ENCODE data around the gene SPAG7.

Gene SPAG7

DNA sequence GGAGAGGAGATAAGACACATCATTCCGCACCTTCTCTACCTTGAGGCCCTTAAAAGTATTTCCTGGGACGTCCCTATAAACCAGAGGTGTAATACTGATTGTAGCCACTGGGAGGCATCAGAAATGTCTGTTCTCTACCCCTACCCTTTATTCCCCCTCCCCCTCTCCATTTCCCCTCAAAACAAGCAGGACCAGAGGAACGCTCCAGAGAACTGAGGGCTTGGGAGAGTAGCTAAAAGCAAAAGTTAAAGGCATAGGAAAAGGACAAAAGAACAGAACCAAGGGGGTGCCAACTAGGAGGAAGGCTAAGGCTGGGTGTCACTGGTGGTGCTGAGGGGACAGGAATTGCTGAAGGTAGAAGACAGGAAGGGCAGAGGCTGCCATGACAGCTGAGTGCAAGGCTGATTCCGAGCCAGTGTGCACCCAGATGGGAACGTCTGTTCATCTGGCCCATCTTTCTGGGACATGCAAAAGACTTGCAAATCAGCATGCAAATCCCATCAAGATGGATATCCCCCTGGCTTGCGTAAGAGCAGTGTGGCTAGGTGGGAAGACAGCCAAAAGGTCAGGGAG lies 13.1 kb upstream of the SPAG7 start:
- Histone ChIP-seq H3K4me3 (ENCODE audit: low read depth, low read length) (no peak overlapping the region), H3K36me3 (no peaks in the 10 kb centered on the region), H3K4me1 (no peaks in the 10 kb centered on the region; the same call in 1 of the 2 replicates), H3K27me3 (no peaks in the 10 kb centered on the region), H3K9me3 (no peaks in the 10 kb centered on the region)
- DNase-seq: peak; percentile 51
- TF ChIP-seq, protein P1, sequence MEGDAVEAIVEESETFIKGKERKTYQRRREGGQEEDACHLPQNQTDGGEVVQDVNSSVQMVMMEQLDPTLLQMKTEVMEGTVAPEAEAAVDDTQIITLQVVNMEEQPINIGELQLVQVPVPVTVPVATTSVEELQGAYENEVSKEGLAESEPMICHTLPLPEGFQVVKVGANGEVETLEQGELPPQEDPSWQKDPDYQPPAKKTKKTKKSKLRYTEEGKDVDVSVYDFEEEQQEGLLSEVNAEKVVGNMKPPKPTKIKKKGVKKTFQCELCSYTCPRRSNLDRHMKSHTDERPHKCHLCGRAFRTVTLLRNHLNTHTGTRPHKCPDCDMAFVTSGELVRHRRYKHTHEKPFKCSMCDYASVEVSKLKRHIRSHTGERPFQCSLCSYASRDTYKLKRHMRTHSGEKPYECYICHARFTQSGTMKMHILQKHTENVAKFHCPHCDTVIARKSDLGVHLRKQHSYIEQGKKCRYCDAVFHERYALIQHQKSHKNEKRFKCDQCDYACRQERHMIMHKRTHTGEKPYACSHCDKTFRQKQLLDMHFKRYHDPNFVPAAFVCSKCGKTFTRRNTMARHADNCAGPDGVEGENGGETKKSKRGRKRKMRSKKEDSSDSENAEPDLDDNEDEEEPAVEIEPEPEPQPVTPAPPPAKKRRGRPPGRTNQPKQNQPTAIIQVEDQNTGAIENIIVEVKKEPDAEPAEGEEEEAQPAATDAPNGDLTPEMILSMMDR (IDR thresholded peaks at IDR 0.05; ENCODE audit: low read depth, low read length): peak; percentile 65

DNA sequence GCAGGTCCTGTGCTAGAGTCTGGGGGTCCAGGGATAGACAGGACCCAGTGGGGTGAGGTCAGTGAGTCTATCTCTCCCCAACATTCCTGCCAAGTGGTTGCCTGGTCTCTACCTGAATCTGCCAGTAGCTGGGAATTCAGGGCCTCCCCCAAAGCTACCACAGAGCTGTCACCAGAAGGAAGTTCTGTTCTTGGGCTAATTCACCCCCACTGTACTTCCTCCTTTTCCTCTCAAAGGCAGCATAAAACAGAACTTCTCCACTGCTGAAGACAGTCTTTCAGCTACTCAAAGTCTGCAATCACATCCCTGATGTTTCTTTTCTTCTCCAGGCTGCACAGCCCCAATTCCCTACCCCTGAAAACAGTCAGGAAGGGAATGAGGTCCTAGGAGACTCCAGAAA lies 11.1 kb upstream of the SPAG7 start:
- Histone ChIP-seq H3K4me1 (no peaks in the 10 kb centered on the region; the same call in 1 of the 2 replicates), H3K4me3 (ENCODE audit: low read depth, low read length) (no peak overlapping the region), H3K9me3 (no peaks in the 10 kb centered on the region), H3K36me3 (no peaks in the 10 kb centered on the region), H3K27me3 (no peaks in the 10 kb centered on the region)
- no peak for DNase-seq
- TF ChIP-seq, protein P1 (IDR thresholded peaks at IDR 0.05; ENCODE audit: low read depth, low read length): no peak

DNA sequence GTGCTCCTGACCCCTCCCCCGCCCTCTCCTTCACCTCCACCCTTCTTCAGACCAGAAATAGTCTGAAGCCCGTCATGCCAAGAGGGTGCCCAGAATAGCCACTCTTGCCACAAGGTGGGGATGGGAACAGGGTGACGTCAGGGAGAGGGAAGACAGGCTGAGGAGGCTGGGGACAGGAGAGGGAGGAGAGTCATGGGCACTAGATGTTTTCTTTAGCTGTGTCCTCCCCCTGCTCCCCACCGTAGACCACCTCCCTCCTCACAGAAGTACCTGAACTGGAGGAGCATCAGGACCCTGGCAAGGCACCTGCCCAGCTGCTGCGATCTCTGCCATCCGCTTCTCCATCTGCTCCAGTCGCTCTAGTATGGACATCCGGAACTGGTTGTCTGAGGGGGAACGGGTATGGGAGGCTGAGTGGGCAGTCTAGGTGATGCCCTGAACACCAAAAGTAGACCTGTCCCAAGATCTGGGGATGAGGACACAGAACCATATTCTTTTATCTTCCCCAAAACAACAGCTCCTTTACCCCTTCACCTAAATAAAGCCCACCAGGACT lies 6.6 kb upstream of the SPAG7 start:
- no peaks in the 10 kb centered on the region for H3K27me3 ChIP-seq
- no peaks in the 10 kb centered on the region for H3K9me3 ChIP-seq
- no peaks in the 10 kb centered on the region for H3K4me1 ChIP-seq
- no peak overlapping the region for H3K4me3 ChIP-seq (ENCODE audit: low read depth, low read length)
- DNase-seq: no peak
- no peaks in the 10 kb centered on the region for H3K36me3 ChIP-seq
- TF ChIP-seq, protein P1 (IDR thresholded peaks at IDR 0.05; ENCODE audit: low read depth, low read length): no peak

DNA sequence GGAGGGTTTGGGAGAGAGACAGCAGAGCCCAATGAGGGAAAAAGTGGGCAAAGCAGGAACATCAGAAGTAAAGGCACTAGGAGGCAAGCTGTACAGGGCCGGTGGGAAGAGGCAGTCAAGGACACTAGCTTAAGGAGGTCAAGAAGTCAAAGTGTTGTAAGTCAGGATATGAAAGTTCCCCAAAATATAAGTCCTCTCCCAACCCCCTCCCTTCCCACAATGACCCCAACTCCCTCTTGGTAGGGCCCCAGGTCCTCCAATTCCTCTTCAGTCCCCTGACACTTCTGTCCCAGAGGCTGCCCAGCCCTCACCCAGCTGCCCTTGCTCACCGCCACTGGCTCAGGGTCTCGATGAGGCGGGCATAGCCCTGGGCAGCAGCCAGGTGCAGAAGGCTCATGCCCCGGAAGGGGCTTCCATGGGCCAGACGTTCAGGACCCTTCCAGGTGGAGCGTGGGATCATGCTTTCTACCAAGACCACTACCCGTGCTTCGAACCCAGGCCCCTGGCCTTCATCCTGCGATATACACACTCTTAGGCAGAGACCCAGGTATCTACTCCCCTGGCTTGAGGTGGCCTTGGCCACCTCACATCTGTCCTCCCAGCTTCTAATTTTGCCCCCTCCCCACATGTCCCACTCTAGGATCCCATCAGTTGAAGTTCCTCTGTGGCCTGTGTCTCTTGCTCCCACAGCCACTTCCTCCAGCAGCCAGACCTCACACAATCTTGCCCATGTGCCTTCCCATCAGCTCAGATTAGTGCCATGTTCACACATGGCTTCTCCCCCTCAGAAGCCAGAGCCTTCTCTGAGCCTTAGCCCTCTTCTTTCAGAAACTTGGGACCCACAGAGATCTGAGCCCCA lies 5.9 kb upstream of the SPAG7 start:
- TF ChIP-seq, protein P1 (IDR thresholded peaks at IDR 0.05; ENCODE audit: low read depth, low read length): no peak
- Histone ChIP-seq H3K27me3 (no peaks in the 10 kb centered on the region), H3K36me3 (no peaks in the 10 kb centered on the region), H3K4me1 (no peaks in the 10 kb centered on the region), H3K9me3 (no peaks in the 10 kb centered on the region), H3K4me3 (ENCODE audit: low read depth, low read length) (no peak overlapping the region)
- DNase-seq: no peak

DNA sequence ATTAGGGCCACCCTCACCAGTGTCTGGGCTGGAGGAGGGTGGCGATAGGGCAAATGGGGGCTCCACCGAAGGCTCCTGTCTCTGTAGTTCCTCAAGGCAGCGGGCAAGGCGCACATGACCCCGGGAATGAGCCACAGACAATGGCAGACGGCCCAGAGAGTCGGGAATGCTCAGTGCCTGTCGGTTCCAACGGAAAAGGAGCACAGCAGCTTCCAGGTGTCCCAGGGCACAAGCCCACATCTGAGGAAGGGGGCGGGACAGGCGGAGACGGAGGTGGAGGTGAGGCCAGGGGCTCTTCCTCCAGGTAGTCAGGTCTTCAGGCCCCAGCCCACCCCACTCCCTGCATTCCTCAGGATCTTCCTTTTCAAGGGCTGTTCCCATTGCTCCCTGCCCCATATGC lies 5.1 kb upstream of the SPAG7 start:
- no peaks in the 10 kb centered on the region for H3K4me1 ChIP-seq
- H3K9me3 ChIP-seq: no peaks in the 10 kb centered on the region
- DNase-seq: no peak
- TF ChIP-seq, protein P1 (IDR thresholded peaks at IDR 0.05; ENCODE audit: low read depth, low read length): no peak
- no peaks in the 10 kb centered on the region for H3K27me3 ChIP-seq
- H3K4me3 ChIP-seq (ENCODE audit: low read depth, low read length): no peak overlapping the region
- no peaks in the 10 kb centered on the region for H3K36me3 ChIP-seq

DNA sequence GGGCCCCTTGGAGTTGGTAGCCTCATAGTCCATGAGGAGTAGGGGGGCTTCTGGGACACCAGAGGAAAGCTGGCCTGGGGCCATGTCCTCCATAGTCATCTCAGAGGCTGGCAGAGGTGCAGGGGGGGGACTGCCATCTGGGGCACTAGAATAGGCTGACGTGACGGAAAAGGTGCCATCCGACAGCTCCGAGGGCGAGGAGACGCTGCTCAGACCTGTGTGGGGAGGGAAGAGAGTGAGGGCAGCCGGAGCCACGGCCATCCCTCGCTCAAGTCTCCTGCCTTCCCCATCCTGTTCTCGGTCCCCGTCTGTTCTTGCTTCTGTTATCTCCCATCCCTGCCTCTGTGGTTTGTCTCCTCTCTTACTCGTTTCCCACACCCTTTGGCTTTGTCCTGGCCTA lies 4.7 kb upstream of the SPAG7 start:
- no peaks in the 10 kb centered on the region for H3K4me1 ChIP-seq
- H3K27me3 ChIP-seq: no peaks in the 10 kb centered on the region
- no peak overlapping the region for H3K4me3 ChIP-seq (ENCODE audit: low read depth, low read length)
- DNase-seq: no peak
- no peaks in the 10 kb centered on the region for H3K9me3 ChIP-seq
- TF ChIP-seq, protein P1 (IDR thresholded peaks at IDR 0.05; ENCODE audit: low read depth, low read length): no peak
- H3K36me3 ChIP-seq: no peaks in the 10 kb centered on the region
